Activated CD8-positive, alpha-beta memory T cell treated with anti-CD3 and anti-CD28 coated beads, Interleukin-2, amount 50 U/mL, for 4 hours (primary cell): Measurements from ENCODE around the gene INO80C.

Source experiments
- DNase-seq: peaks from one replicate; pipeline ENCODE4 v3.0.0-alpha.2; 2020

The INO80C gene

DNA sequence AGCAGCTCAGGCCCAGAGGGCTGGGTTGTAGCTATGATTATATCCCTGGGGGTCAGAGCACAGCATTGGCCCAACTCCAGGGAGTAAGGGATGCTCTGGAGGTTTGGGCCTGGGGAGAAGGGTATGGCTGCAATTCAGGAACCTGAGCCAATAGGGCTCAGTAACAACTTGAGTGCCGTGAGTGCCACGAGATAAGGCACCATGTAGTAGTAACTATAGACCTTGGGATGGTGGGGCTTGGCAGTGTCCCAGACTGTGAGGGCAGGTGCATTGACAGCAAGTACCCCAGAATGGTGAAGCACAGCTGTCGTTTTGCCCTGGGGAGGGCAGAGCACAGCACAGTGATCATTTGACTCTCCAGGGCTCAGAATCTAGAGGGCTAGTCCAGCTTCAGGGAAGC lies 75.5 kb downstream of the INO80C start:
- no peak for DNase-seq

DNA sequence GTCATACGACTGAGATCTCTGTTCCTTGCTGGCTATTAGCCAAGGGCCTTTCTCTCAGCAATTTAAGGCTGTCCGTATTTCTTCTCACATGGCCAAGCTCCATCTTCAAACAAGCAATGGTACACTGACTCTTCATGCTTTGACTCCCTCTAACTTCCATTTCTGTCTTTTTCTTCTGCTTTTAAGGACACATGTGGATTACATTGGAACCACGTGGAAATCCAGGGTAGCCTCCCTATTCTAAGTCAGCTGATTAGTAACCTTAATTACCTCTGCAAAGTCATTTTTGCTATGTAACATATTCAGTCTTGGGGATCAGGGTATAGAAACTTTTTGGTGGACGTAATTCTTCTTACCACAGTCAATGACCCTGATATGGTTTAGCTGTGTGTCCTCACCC lies 79.2 kb downstream of the INO80C start:
- no peak for DNase-seq
